ENCODE measurements around the gene NCAPG2.

The NCAPG2 gene

GRCh38 chr7:158733775-158734494 is 29.3 kb upstream of the NCAPG2 start:
- DNase-seq = no peak

DNA sequence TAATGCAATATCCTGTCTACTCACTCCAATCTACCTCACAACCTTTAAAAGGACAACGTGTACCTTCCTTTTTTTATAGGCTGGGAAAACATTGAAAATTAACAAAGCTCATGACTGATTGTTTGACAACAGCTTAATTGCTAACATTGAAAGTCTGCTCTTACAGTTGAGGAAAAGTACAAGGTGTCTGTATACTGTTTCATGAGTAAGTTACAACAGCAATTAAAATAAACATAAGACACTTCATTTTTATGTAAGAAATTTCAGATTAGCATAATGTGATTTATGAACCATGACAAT is 28.6 kb upstream of the NCAPG2 start:
- no peak for DNase-seq

GRCh38 chr7:158732494-158733219 is 28.1 kb upstream of the NCAPG2 start:
- no peak for DNase-seq

DNA sequence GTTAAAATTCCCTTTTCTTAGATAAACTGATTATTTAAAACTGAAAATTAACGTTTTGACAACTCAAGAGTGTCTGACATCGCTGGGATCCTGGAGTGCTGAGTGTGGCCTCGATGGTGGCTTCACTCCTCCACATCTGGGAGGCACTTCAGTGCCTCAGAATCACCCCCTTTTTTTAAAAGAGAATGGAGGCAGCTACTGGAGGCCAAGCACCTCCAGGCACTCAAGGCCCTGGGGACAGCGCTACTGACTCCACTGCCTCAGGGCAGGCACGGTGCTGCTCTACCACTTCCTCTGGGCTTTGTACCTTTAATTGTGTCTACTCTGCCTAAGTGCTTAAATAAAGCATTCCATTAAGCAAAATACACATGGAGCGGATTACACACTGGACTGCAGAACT is 27.2 kb upstream of the NCAPG2 start:
- DNase-seq = peak; percentile 18 to 43

DNA sequence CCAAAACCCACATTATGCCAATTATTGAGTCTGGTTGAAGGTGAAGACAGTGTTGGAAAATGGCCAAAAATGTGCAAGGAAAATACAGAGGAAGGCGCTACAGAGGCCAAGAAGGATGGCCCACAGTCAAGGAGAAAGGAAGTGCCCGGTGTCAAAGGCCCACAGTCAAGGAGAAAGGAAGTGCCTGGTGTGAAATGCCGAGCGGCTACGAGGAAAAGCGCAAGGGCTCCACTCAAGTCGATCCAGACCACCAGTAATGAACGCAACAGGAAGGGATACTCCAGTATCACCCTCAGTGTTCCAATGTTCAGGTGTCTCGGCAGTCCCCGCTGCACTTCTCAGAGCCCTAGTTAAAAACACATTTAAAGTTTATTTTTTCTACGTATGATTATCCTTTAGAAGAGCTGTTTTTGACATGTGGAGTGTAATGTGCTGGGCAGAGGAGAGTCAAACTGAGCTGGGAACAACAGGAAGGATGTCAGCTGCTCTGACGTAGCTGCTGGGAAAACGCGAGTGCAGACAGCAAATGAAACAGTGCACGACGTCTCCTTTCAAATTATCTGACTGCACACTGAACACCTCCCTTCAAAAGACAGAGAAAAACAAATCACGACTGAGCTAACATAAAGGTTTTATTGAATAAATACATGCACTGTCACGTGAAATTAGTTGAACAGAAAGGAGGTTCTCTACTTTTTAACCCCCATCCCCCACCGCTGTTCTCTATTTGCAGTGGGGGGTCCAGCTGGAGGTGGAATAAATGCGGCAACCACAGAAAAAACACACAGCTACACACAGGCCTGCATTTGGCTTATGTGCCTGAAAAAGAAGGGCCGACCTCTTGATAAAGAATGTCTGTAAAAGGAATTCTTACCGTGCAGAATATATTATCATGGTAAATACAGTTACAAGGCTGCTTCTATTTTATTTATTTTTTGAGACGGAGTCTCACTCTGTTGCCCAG is 26.1 kb upstream of the NCAPG2 start:
- no peak for DNase-seq

DNA sequence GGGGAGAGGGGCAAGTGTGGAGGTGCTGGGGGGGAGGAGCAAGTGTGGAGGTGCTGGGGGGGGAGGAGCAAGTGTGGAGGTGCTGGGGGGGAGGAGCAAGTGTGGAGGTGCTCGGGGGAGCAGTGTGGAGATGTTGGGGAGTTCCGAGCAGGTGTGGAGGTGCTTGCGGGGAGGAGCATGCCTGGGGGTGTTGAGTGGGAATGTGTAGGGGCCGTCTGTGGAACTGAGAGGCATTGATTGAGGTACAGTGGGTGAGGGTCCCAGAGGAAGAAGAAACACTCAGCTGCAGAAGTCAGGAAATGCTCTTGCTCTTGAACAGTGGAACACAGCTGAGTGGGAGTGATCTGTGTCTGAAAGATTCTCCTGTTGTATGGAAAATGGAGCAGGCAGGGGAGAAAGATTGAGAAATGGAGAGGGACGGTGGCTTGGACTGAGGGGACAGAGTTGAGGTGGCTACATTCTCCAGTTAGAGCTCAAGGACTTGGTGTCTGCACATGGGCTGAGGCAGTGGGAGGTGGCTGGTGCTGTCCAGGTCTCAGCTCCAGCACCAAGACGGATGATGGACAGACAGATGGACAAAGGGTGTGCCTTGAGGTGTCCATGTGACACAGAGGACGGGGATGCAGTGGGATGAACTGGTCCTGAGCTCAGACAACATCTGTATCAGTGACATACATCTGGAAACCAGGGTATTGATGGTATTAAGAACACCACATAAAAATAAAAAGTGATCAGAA is 25.2 kb upstream of the NCAPG2 start:
- no peak for DNase-seq

DNA sequence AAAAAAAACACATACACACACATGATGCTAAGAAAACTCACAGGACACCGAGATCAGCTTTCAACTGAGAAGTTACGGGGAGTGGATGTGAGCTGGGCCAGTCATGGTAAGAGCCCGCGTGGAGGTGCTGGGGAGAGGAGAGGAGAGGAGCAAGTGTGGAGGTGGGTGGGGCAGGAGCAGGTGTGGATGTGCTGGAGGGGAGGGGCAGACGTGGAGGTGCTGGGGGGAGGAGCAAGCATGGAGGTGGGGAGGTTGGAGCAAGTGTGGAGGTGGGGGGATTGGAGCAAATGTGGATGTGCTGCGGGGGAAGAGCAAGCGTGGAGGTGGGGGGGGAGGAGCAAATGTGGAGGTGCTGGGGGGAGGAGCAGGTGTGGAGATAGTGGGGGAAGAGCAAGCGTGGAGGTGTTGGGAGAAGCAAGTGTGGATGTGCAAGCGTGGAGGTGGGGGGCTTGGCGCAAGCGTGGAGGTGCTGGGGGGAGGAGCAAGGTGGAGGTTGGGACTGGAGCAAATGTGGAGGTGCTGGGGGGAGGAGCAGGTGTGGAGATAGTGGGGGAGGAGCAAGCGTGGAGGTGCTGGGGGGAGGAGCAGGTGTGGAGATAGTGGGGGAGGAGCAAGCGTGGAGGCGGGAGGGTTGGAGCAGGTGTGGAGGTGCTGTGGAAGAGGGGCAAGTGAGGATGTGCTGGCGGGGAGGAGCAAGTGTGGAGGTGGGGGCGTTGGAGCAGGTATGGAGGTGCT is 24.5 kb upstream of the NCAPG2 start:
- no peak for DNase-seq

DNA sequence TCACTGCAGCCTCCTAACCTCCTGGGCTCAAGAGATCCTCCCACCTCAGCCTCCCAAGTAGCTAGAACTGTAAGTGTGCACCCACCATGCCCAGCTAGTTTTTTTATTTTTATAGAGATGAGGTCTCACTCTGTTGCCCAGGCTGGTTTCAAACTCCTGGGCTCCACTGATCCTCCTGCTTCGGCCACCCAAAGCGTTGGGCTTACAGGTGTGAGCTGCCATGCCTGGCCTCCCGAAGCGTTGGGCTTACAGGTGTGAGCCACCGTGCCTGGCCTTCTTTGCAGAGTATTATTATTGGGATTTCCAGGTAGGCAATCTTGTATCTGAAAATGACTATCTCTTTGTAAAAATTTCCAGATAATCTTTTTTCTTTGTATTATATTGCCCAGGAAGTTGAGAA is 23.1 kb upstream of the NCAPG2 start:
- DNase-seq = no peak

DNA sequence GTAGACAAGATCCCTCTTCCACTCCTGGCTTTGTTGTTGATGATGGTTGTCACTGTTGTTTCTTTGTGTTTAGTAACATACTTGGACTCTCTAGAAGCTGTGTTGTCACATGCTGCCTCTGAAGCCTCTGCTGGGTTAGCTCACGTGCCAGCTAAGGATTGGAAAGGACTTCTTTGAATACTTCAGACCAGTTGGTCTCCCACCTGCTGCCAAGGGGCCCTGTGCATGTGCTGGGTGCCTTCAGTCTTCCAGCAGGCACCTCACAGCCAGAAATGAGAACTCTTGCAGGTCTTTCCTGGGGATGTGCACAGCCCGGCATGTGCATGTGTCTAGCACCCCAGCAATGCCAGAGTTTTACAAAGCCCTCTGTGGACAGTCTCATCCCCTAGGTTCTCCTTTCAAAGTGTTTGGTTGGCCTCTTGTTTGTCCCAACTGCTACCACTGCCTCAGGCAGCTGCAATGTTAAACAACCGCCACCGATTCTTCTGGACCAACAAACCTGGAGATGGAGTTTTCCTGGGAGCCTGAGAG is 21.7 kb upstream of the NCAPG2 start:
- DNase-seq = no peak

DNA sequence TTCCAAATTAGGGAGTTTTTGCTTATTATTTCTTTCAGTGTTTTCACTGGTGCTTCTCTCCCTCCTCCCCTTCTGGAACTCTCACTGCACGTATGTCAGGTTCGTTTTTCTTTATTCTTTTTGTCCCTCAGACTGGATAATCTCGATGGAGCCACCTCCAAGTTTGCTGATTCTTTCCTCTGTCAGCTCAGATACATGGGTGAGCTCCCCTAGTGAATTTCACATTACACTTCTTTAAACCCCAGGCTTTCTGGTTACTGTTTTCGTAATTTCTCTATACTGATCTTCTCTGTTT is 20.8 kb upstream of the NCAPG2 start:
- DNase-seq = no peak

- no peak for DNase-seq
These were observed 20.3 kb upstream of the NCAPG2 start for GRCh38 chr7:158724658-158725505.

- DNase-seq = no peak
These were observed 19.2 kb upstream of the NCAPG2 start for GRCh38 chr7:158723714-158724385.

- no peak for DNase-seq
These were observed 18.7 kb upstream of the NCAPG2 start for GRCh38 chr7:158723266-158723665.

- no peak for DNase-seq
These were observed 18.1 kb upstream of the NCAPG2 start for GRCh38 chr7:158722574-158723237.

- DNase-seq = no peak
These were observed 15.5 kb upstream of the NCAPG2 start for GRCh38 chr7:158720112-158720511.

GRCh38 chr7:158716802-158717201 is 12.2 kb upstream of the NCAPG2 start:
- no peak for DNase-seq

- no peak for DNase-seq
These were observed 6.1 kb upstream of the NCAPG2 start for GRCh38 chr7:158710651-158711102.

DNA sequence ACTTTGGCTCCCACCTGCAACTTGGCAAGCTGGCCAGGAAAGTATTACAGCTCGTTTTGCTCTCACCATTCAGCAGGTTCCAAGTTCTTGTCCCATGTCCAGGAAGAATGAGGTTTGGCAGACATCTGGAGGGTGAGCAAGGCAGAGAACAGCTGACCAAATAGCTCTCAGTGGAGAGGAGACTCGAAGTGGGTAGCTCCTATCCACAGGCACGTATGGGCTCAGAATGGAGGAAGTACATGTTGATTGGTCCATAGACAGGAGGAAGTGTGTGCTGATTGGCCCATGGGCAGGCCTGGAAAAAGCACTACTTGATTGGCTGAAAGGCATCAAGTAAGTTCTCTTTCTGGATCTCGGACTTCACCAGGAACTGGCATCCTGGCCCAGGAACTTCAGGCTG is 3.0 kb upstream of the NCAPG2 start:
- DNase-seq = no peak

DNA sequence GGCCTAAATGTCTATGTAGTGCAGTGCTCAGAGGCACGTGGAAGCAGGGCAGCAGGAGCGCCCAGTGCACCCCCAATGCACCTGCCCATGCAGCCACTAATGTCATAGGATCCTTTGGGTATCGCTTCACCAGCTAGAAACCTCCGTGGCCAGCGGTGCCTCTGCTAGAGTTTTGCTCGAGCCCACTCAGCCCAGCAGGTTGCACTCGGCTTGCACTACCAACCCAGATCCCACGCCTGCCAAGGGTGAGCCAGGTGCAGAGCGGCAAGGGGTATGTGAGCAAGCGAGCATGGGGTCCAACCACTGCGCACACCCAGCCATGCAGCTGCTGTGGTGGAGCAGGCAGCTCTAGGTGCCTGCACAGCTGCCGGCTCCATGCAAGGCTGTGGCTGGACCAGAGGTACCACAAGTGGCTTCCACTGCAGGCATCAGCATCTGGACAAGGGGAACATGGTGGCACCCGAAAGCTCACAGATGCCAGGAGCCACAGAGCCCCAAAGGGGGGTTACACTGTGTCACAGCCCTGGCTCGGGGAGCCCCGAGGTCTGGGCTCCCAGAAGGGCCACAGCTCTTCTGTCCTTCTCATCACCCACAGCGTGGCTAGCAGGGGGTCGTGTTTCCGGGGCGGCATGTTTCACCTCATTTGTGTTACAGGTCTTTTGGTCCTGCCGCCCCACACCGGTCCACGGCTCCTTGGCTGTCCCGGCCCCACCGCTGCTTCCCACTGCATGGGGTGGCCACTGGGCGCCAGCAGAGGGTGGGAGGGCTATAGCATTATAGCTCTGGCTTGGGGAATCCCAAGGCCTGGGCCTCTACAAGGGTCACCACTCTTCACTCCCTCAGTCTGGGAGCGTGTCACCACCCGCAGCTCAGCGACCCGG is 2.3 kb upstream of the NCAPG2 start:
- no peak for DNase-seq
